ENCODE results near the gene FRK.

DNA sequence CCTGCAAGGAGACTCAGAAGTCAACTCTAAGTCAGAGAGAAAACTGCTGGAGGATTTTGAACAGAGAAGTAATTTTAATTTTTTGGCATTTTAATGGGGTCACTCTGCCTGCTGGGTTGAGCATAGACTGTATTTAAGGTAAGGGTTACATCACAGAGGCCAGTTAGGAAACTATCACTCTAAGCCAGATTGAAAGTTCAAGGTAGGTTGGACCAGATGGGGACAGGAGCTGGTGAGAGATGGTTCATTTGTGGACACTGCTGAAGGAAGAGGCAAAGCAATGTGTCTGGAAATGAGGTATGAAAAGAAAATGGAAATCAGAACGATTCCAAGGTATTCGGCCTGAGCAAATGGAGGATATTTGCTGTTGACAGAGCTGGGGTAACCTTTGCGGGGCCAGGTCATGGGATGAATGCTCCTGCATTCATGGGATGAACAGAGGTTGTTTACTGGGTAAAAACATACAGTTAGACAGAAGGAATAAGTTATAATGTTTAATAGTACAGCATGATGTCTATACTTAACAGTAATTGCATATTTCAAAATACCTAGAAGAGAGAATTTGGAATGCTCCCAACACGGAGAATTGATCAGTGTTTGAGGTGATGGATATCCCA, 26.9 kb downstream of the FRK start:
- TF ChIP-seq, protein P1, sequence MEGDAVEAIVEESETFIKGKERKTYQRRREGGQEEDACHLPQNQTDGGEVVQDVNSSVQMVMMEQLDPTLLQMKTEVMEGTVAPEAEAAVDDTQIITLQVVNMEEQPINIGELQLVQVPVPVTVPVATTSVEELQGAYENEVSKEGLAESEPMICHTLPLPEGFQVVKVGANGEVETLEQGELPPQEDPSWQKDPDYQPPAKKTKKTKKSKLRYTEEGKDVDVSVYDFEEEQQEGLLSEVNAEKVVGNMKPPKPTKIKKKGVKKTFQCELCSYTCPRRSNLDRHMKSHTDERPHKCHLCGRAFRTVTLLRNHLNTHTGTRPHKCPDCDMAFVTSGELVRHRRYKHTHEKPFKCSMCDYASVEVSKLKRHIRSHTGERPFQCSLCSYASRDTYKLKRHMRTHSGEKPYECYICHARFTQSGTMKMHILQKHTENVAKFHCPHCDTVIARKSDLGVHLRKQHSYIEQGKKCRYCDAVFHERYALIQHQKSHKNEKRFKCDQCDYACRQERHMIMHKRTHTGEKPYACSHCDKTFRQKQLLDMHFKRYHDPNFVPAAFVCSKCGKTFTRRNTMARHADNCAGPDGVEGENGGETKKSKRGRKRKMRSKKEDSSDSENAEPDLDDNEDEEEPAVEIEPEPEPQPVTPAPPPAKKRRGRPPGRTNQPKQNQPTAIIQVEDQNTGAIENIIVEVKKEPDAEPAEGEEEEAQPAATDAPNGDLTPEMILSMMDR (IDR thresholded peaks at IDR 0.05), result no peak
- no peak for TF ChIP-seq EZH2 (IDR thresholded peaks at IDR 0.05)

Measured in neural progenitor cell (in vitro differentiated cells).